Kidney capillary endothelial cell (primary cell): ENCODE measurements around the gene TUBG2.
"Not testable (repeated sequence)": the region's sequence is repeated elsewhere in the genome, so short reads cannot be mapped to it uniquely, and the experiment has no call there.

Source experiments
- DNase-seq: peaks from one replicate; pipeline ENCODE4 v3.0.0-alpha.2; 2018; ENCODE audit warnings: low spot score

Gene TUBG2

DNA sequence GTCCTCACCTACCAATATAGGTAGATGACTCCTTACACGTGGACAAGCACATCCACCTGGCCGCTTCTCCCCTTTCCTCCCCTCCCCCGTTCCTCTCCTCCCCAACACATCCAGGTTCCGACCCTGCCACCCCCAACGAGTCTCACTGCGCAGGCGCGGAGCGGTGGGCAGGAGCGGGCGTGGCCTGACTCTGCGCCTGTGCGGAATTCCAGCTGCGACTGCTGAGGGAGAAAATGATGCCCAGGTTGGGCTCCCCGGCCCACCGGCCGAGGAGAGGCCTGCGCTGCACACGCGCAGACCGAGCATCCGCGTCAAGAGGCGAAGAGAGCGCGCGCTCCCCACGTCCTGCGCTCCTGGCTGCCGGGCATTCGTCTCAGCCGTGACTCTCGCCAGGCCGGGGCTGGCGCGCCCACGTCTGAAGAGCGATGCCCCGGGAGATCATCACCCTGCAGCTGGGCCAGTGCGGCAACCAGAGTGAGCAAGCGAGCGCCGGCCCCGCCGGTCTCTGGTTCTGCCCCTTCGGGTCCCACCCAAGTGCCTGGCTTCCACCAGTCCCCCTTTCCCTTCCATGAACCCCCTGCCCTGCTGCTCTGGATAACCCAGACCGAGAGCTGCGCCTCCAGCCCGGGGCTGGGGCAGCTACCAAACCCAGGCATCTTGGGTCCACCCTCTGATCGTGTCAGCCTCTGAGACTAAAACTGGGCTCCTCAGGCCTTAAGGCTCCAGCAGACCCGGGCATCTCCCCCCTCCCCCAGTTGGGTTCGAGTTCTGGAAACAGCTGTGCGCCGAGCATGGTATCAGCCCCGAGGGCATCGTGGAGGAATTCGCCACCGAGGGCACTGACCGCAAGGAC lies at the start of gene TUBG2:
TSS of gene TUBG2 (plus strand) at position 206 of the 853 bp plus-strand sequence. CDS start at position 426, 220 bp downstream.
- DNase-seq, result peak; percentile 78

DNA sequence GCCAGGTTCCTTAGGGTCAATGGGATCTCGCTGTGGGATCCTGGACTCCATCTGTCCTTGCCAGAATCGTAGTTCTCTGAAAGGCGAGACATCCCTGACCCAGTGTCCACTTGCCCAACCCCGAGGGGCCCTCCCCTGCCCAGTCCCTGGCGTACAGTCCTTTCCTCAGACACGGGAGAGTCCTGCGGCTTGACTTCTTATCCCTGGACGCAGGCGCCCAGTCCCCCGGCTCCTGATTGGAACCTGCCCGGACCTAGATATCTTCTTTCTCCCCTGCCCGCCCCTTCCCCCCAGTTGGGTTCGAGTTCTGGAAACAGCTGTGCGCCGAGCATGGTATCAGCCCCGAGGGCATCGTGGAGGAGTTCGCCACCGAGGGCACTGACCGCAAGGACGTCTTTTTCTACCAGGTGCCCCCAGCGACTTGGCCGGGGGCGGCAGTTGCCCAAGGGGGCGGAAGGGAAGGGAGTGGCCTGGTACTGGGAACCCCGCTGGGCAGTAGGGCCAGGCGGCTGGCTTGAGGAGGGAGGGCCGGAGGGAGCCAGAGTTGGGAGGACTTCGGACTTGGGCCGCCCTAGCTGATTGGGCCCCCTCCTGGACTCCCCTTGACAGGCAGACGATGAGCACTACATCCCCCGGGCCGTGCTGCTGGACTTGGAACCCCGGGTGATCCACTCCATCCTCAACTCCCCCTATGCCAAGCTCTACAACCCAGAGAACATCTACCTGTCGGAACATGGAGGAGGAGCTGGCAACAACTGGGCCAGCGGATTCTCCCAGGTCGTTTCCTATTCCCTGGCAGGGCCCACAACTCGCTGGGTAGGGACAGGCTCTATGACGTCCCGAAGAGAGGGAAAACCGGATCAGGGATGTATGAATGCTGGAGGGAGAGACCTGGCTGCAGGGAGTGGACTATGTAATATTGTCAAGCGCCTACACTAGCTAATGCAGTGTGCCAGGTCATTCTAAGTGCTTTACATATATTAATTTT lies 49.0 kb upstream of the TUBG2 start:
- not testable (repeated sequence) for DNase-seq

DNA sequence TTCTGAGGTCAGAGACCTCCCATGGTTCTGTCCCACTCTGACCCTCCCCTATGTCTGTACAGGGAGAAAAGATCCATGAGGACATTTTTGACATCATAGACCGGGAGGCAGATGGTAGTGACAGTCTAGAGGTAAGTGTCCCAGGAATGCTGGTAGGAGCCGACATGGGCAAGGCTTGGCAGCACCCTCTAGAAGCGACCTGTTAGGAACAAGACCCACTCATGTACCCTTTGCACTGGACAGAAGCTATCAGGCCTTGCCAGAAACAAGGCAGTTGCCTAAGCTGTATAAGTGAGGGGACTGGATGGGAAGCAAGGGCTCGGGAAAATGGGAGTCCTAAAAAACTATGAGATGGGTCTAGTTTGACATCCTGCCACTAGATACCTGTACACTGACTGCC lies 47.1 kb upstream of the TUBG2 start:
- no peak for DNase-seq

- DNase-seq, result no peak
Measured at GRCh38 chr17:42613699-42614295, 45.3 kb upstream of the TUBG2 start.

DNA sequence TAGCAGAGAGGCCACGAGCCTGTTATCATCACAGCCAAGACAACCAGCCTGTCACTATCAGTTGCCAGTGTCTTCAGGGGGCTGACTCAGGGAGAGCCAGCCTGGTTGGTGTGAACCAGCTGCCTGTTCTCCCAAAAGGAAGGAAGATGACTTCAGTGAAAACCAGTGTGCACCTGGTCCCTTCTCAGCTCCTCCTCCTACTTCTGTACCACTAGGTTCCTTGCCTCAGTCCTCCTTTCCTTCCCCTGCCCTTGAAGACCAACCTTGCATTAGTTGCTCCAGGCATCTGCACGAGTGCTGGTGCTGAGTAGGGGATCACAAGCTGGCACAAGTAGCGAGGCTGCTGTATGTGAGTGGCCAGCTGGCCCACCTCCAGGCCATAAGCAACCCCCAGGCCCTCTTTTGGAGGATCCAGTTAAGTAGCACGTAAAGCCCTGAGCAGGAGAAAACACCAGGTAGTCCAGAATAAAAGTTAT lies 41.1 kb upstream of the TUBG2 start:
- DNase-seq, result no peak

- DNase-seq, result no peak
Measured at GRCh38 chr17:42618442-42619150, 40.5 kb upstream of the TUBG2 start.

DNA sequence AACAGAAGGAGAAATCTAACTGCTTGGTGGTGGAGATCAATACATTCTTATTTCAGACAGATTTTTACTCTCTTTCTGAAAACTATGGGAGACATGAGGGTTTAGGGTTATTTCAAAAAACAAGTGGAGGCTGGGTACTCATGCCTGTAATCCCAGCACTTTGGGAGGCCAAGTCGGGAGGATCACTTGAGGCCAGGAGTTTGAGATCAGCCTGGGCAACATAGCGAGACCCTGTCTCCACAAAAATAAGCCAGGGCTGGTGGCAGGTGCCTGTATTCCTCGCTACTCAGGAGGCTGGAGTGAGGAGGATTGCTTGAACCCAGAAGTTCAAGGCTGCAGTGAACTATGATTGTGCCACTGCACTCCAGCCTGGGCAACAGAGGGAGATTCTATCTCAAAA lies 37.1 kb upstream of the TUBG2 start:
- DNase-seq, result not testable (repeated sequence)

GRCh38 chr17:42623271-42623670 lies 35.8 kb upstream of the TUBG2 start:
- no peak for DNase-seq

GRCh38 chr17:42623732-42624596 lies 35.1 kb upstream of the TUBG2 start:
- peak; percentile 40 for DNase-seq

- DNase-seq, result not testable (repeated sequence)
Measured at GRCh38 chr17:42627032-42627764, 31.9 kb upstream of the TUBG2 start.

- DNase-seq, result no peak
Measured at GRCh38 chr17:42629411-42630009, 29.6 kb upstream of the TUBG2 start.

DNA sequence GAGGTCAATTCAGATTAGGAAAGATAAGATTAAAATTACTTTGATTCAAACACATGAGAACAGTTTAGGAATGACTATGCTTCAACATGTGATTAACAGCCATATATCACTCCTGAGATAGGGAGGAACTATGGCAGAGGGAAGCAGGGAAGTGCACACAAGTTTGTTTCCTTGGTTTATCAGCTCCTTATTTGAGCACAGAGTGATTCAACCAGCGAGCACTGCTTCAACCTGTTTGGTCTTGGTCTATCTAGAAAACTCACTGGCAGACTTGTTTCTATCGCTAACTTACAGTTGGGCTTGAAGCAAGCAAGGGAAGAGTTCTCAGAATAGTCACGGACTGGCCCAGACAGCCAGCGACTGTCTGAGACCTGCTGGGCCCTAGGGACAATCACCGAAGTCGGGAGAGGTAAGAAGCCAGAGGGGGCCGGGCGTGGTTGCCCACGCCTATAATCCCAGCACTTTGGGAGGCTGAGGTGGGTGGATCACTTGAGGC lies 26.1 kb upstream of the TUBG2 start:
- DNase-seq, result no peak

GRCh38 chr17:42639525-42640113 lies 19.5 kb upstream of the TUBG2 start:
- no peak for DNase-seq

- DNase-seq, result no peak
Measured at GRCh38 chr17:42640121-42640520, 19.0 kb upstream of the TUBG2 start.

DNA sequence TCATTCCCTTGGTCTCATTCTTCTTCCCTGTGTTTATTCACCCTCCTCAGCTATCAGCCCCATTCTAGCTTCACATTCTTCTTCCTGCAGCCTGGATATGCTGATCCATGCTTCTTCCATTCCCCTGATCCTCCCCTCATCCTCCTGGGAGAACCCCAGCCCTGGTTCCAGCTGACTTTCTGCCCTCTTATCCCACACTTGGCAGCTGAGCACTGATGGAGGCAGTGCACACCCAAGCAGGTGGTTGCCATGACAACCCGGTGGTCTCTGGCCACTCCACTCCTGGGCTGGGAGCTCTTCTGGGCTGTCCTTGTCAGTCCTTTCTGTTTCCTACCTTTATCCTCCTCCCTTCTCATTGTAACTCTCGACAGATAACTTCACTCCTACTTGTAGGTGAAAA lies 16.7 kb upstream of the TUBG2 start:
- no peak for DNase-seq

- DNase-seq, result no peak
Measured at GRCh38 chr17:42647778-42648177, 11.3 kb upstream of the TUBG2 start.

DNA sequence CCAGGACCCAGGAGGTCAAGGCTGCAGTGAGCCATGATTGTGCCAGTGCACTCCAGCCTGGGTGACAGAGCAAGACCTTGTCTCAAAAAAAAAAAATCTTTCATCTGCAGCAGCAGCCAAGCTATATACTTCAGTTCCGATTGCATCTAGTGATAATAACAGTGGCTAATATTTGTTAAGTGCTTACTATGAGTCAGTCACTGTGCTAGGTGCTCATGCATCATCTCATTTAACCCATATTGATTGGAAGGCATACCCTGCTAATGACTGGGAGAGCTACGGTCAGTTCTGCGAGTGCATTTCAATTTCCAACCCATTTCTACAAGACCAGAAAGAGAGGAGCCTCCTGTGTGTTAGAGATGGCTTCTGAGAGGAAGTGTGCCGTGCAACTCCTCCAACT lies 7.7 kb upstream of the TUBG2 start:
- no peak for DNase-seq

DNA sequence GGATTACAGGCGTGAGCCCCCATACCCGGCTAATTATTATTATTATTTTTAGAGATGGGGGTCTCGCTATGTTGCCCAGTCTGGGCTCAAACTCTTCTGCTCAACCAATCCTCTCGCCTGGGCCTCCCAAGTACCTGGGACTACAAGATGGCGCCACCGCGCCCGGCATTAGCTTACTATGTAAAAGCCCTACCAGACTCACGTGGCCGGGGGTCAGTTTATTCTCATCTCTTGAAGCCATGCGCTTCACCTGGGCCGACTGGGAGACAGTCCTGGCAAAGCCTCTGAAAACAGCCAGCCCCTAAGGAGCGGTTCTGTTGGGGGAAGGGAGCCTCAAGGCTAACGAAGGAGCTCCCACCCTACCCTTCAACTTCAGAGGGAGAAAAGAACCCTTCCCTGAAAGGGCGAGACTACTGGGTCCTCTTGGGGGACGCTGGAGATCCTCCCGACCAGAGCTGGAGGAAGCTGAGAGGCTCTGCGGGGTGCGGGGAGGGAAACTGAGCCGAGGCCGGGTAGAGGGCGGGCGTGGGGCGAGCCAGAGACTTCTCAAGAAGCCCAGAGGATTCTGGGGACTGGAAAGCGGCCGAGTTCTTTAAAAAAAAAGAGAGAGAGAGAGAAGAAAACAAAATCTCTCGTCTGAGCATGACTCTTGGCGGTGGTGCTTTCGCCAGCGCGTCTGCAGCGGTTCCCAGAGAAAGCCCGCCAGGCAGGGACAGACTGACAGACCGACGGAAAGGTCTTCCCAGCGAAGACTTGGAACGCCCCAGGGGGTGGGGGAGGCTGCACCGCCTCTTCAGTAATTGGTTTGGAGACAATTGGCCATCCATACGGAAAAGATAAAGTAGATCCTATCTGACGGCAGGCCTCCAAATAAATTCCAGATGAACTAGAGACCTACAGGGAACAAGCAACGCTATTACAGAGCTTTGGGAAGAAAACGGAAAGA lies 5.6 kb upstream of the TUBG2 start:
- DNase-seq, result no peak
